ENCODE measurements around the gene XYLT2.

The XYLT2 gene

DNA sequence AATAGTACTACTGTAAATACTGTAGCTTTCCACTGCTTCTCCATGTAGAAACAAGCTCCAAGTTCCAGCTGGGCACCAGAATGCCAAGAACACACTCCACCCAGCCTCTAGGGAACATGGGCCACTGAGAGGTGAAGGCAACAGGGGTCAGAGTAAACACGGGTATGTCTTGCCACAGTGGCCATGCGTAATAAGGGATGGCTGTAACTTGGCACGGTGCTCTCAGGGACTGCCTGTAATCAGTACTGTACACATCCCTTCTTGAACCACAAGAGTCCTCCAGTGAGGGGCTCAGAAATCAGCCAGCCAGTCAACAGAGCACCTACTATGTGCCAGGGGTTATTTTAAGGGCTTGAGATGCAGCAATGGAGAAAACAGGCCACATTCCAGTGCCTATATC is 40.6 kb downstream of the XYLT2 start:
- TF ChIP-seq MYC (IDR thresholded peaks at IDR 0.05; ENCODE audit: low read depth, low read length): no peak
- no peak for TF ChIP-seq POLR2A (IDR thresholded peaks at IDR 0.05; ENCODE audit: extremely low read depth, insufficient read length)
- TF ChIP-seq, protein P1, sequence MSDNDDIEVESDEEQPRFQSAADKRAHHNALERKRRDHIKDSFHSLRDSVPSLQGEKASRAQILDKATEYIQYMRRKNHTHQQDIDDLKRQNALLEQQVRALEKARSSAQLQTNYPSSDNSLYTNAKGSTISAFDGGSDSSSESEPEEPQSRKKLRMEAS (IDR thresholded peaks at IDR 0.05; ENCODE audit: low read depth, low read length): no peak
- no peak for DNase-seq (ENCODE audit: low read depth)
- no peak overlapping the region for H3K4me3 ChIP-seq (ENCODE audit: low read depth, low read length)

DNA sequence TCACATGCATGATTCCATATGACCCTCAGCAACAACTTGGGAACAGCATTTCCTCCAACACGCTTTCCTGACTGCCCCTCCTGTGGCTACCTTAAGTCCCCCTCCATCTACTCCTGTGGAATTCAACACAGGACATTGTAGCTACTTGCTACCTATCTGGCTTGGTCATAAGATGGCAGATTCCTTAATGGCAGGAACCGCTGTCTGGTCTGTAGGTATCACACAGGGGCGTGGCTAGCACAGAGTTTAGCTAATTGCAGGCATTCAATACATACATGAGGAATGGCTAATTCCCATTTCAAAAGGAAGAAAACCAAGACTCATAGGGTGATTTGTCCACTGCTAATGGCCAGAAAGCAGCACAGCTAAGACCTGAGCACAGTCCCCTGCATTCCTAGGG is 42.8 kb downstream of the XYLT2 start:
- DNase-seq (ENCODE audit: low read depth): no peak
- TF ChIP-seq, protein P1 (IDR thresholded peaks at IDR 0.05; ENCODE audit: low read depth, low read length): no peak
- TF ChIP-seq, protein P2, sequence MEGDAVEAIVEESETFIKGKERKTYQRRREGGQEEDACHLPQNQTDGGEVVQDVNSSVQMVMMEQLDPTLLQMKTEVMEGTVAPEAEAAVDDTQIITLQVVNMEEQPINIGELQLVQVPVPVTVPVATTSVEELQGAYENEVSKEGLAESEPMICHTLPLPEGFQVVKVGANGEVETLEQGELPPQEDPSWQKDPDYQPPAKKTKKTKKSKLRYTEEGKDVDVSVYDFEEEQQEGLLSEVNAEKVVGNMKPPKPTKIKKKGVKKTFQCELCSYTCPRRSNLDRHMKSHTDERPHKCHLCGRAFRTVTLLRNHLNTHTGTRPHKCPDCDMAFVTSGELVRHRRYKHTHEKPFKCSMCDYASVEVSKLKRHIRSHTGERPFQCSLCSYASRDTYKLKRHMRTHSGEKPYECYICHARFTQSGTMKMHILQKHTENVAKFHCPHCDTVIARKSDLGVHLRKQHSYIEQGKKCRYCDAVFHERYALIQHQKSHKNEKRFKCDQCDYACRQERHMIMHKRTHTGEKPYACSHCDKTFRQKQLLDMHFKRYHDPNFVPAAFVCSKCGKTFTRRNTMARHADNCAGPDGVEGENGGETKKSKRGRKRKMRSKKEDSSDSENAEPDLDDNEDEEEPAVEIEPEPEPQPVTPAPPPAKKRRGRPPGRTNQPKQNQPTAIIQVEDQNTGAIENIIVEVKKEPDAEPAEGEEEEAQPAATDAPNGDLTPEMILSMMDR (IDR thresholded peaks at IDR 0.05; ENCODE audit: low read depth, low read length): no peak
- TF ChIP-seq POLR2A (IDR thresholded peaks at IDR 0.05; ENCODE audit: extremely low read depth, insufficient read length) (no peak), MYC (IDR thresholded peaks at IDR 0.05; ENCODE audit: low read depth, low read length) (no peak)
- no peak overlapping the region for H3K4me3 ChIP-seq (ENCODE audit: low read depth, low read length)

DNA sequence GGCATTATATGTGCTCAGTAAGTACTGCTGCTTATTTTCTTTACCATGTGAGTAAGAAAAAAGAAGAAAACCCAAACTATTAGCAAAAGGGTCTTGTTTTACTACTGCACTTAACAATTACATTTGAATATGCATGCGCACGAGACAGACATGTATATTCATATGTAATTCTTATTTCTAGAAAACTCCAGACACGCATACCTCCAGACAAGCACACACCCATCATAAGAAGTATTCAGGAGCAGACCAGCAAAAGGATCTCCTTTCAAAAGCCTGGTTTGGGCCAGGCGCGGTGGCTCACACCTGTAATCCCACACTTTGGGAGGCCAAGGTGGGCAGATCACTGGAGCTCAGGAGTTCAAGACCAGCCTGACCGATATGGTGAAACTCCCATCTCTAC is 43.6 kb downstream of the XYLT2 start:
- TF ChIP-seq POLR2A (IDR thresholded peaks at IDR 0.05; ENCODE audit: extremely low read depth, insufficient read length) (no peak), MYC (IDR thresholded peaks at IDR 0.05; ENCODE audit: low read depth, low read length) (no peak)
- TF ChIP-seq, protein P2 (IDR thresholded peaks at IDR 0.05; ENCODE audit: low read depth, low read length): no peak
- TF ChIP-seq, protein P1 (IDR thresholded peaks at IDR 0.05; ENCODE audit: low read depth, low read length): no peak
- no peak overlapping the region for H3K4me3 ChIP-seq (ENCODE audit: low read depth, low read length)
- DNase-seq (ENCODE audit: low read depth): no peak

DNA sequence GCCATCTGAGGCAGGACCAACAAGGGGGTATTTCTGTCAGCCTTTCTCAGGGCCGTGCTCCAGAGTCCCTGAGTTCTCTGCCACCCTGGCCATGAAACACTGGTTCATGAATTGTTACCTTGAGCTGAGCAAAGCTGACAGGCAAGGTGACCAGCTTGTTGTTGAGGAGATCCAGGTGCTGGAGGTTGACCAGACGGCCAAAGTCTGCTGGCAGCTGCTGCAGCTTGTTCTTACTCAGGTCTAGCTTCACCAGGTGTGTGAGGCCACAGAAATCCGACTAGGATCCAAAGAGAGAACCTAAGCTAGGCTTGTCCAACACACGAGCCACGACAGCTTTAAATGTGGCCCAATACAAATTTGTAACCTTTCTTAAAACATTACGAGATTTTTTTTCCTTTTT is 46.7 kb downstream of the XYLT2 start:
- no peak for TF ChIP-seq MYC (IDR thresholded peaks at IDR 0.05; ENCODE audit: low read depth, low read length)
- TF ChIP-seq, protein P1 (IDR thresholded peaks at IDR 0.05; ENCODE audit: low read depth, low read length): no peak
- TF ChIP-seq, protein P2 (IDR thresholded peaks at IDR 0.05; ENCODE audit: low read depth, low read length): no peak
- no peak for TF ChIP-seq POLR2A (IDR thresholded peaks at IDR 0.05; ENCODE audit: extremely low read depth, insufficient read length)
- no peak for DNase-seq (ENCODE audit: low read depth)
- H3K4me3 ChIP-seq (ENCODE audit: low read depth, low read length): no peak overlapping the region

DNA sequence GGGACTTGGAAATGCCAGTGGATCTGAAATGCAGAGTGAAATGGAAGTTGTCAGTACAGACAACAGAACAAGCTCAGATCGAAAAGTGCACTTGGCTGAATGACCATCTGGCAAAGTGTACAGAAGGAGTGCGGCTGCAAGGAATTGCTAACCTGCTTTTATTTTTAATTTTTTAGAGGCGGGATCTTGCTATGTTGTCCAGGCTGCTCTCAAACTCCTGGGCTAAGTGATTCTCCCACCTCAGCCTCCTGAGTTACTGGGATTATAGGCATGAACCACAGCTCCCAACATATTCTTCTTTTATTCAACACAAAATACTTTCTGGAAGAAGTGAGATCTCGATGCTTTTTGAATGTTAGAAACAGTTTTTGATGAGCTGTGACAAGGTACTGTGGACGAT is 47.8 kb downstream of the XYLT2 start:
- TF ChIP-seq MYC (IDR thresholded peaks at IDR 0.05; ENCODE audit: low read depth, low read length) (no peak), POLR2A (IDR thresholded peaks at IDR 0.05; ENCODE audit: extremely low read depth, insufficient read length) (no peak)
- no peak overlapping the region for H3K4me3 ChIP-seq (ENCODE audit: low read depth, low read length)
- DNase-seq (ENCODE audit: low read depth): no peak

DNA sequence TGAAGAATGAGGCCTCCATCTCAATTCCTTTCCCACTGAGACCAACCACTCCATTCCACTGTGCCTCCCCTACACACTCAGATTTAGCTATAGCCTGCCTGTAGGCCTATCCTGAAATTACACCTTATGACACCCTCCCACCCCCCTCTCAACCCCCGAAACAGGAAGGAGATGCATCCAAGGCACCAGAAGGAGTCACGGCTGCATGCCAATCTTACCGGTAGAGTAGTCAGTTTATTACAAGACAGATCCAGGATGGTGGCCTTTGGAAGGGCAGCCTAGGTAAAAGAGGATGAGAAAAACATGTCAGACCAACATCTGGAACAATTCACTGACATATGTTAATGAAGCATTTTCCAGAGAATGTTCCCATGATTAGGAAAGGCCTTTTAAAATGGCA is 48.8 kb downstream of the XYLT2 start:
- H3K4me3 ChIP-seq (ENCODE audit: low read depth, low read length): no peak overlapping the region
- no peak for DNase-seq (ENCODE audit: low read depth)
- TF ChIP-seq, protein P1 (IDR thresholded peaks at IDR 0.05; ENCODE audit: low read depth, low read length): no peak
- TF ChIP-seq, protein P2 (IDR thresholded peaks at IDR 0.05; ENCODE audit: low read depth, low read length): no peak
- TF ChIP-seq POLR2A (IDR thresholded peaks at IDR 0.05; ENCODE audit: extremely low read depth, insufficient read length): no peak
- TF ChIP-seq MYC (IDR thresholded peaks at IDR 0.05; ENCODE audit: low read depth, low read length): no peak

Data from NB4 (cell line).